Adrenal gland (tissue), 5 donors: ENCODE measurements around the gene DMXL1.

Experiments
- POLR2A ChIP-seq, 2 donors: fragments of 450-650 bp; IDR thresholded peaks; one replicate each; pipeline ENCODE4 v1.6.1; 2017; ENCODE audit warnings: antibody characterized with exemption in 2 of 2, mild to moderate bottlenecking in 2 of 2, moderate library complexity in 1 of 2
- TF ChIP-seq, protein P1 (sequence below), 6 experiments: fragments of 450-650 bp in 4 of 6; fragments of 200-600 bp in 2 of 6; sonication (generic) in 1 of 6; IDR thresholded peaks; 1 replicate in 5 of 6; 2 replicates in 1 of 6; pipeline versions ENCODE4 v1.5.1 to v1.8.0; 2016 to 2021; ENCODE audit warnings: antibody characterized with exemption in 6 of 6, mild to moderate bottlenecking in 2 of 6, moderate library complexity in 1 of 6
- donor health status: DM: no; HTN: no; CAD: no.

DNA sequence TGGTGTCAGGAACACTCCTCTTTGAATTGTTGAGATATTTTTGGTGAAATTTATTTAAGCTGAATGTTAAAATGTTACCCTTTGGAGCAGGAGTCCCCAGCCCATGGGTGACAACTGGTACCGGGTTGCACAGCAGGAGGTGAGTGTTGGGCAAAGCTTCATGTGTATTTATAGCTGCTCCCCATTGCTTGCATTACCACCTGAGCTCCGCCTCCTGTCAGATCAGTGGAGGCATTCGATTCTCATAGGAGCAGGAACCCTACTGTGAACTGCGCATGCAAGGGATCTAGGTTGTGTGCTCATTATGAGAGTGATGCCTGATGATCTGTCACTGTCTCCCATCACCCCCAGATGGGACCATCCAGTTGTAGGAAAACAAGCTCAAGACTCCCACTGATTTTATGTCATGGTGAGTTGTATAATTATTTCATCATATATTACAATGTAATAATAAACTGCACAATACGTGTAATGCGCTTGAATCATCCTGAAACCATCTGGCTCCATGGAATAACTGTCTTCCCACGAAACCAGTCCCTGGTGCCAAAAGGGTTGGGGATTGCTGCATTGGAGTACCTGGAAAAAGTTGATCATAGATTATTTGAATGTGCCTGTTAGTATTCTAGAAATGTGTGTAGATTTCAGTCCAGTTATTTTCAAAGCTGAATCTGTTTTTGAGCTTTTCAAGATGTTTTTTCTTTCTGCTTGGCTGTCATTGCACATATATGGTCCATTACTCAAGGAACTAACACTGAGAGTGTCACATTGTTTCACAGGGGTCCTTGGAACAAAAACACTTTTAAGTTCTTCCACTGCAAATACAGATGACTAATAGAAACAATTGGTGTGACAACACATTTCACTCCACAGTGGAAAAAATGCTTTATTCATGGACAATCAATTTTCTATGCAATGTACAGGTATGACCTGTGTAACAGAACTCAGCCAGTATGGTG, 180.3 kb downstream of the DMXL1 start:
- TF ChIP-seq, protein P1, sequence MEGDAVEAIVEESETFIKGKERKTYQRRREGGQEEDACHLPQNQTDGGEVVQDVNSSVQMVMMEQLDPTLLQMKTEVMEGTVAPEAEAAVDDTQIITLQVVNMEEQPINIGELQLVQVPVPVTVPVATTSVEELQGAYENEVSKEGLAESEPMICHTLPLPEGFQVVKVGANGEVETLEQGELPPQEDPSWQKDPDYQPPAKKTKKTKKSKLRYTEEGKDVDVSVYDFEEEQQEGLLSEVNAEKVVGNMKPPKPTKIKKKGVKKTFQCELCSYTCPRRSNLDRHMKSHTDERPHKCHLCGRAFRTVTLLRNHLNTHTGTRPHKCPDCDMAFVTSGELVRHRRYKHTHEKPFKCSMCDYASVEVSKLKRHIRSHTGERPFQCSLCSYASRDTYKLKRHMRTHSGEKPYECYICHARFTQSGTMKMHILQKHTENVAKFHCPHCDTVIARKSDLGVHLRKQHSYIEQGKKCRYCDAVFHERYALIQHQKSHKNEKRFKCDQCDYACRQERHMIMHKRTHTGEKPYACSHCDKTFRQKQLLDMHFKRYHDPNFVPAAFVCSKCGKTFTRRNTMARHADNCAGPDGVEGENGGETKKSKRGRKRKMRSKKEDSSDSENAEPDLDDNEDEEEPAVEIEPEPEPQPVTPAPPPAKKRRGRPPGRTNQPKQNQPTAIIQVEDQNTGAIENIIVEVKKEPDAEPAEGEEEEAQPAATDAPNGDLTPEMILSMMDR (IDR thresholded peaks at IDR 0.05), result no peak
- no peak for TF ChIP-seq POLR2A (IDR thresholded peaks at IDR 0.05)
